SH-SY5Y (cell line): ENCODE results near the gene C2orf76.

Experiments used
- GATA2 ChIP-seq: IDR thresholded peaks from 2 replicates; pipeline ENCODE4 v1.6.1; 2011; ENCODE audit warnings: mild to moderate bottlenecking, low read depth, low read length
- GATA3 ChIP-seq: IDR thresholded peaks from 2 replicates; pipeline ENCODE4 v1.6.1; 2011; ENCODE audit warnings: low read depth, mild to moderate bottlenecking, low read length, moderate library complexity

GRCh38 chr2:119267604-119268003 lies 99.0 kb downstream of the C2orf76 start:
- TF ChIP-seq GATA2 (no peak), GATA3 (no peak)
